Bronchial epithelial cell (primary cell): ENCODE measurements around the gene SRP14. TPM values are rescaled to one million over a fixed set of nuclear protein-coding genes. Genes with fewer than 3 reads are reported as not detected.

Experiments
- DNase-seq: peaks from one replicate; pipeline ENCODE4 v3.0.0-alpha.2; 2010; ENCODE audit warnings: low read depth
- FAIRE-seq: peaks from 2 replicates; lab custom pipeline; 2011; peaks lifted over from hg19 to GRCh38; lab: Jason Lieb, UNC
- H3K27me3 ChIP-seq: 2 replicates; pipeline ENCODE4 v1.5.1; 2011; ENCODE audit warnings: low read length; ENCODE audit not compliant: control insufficient read depth, insufficient read depth
- H3K36me3 ChIP-seq: 2 replicates; pipeline ENCODE4 v1.5.1; 2011; ENCODE audit warnings: low read length; ENCODE audit not compliant: control insufficient read depth, insufficient read depth
- H3K4me3 ChIP-seq: 2 replicates; pipeline ENCODE4 v1.5.1; 2011; ENCODE audit warnings: mild to moderate bottlenecking, low read depth, low read length, control low read depth
- total RNA-seq: library from RNA; depleted of rRNA; stranded (reverse); fragments of >200 nt; gene quantifications from 2 replicates; pipeline ENCODE4 v1.2.1, GENCODE V29; 2014
- TF ChIP-seq, protein P1 (sequence below): IDR thresholded peaks from 2 replicates; pipeline ENCODE4 v1.5.1; 2011; ENCODE audit warnings: mild to moderate bottlenecking, moderate library complexity, low read length, control low read depth, inconsistent platforms; ENCODE audit not compliant: insufficient read depth, severe bottlenecking

Gene SRP14
- total RNA-seq, 1 donor from 2014 or later: 95.8 TPM

DNA sequence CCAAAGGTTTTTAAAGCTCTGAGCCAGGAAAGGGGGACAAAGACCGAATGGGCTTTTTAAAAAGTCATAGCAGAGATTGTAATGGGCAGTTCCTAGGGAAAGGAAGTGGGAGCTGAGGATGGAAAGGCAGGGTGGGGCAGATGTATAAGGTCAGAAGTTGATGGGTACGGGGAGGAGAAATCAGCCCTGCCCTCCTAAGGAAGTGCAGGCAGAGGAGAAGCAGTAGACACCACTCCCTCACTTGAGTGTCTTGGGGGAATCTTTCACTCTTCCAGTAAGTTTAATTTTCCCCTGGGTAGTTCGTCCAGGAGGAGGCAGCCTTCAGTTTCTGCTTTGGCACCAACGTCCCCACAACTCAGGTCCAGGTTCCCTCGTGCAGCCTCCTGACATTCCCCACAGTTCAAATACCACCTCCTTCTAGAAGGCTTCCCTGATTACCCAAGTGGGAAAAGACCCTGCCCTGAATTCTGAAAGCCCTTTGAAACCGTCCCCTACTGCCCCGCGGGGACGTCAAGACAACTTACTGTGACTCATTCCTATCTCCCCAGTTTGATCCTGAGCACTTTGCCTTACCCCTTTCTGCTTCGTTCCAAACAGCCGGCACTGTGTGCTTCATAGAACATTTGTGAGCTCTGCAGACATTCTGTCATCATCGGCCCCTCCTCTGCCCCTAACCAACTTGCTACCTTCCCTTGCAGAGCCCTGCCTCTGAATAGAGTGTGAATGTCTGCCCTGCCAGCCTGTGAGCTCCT lies 14.3 kb upstream of the SRP14 start:
- Histone ChIP-seq H3K36me3 (no peaks in the 10 kb centered on the region), H3K27me3 (no peaks in the 10 kb centered on the region), H3K4me3 (no peak overlapping the region)
- FAIRE-seq: no peak
- TF ChIP-seq, protein P1, sequence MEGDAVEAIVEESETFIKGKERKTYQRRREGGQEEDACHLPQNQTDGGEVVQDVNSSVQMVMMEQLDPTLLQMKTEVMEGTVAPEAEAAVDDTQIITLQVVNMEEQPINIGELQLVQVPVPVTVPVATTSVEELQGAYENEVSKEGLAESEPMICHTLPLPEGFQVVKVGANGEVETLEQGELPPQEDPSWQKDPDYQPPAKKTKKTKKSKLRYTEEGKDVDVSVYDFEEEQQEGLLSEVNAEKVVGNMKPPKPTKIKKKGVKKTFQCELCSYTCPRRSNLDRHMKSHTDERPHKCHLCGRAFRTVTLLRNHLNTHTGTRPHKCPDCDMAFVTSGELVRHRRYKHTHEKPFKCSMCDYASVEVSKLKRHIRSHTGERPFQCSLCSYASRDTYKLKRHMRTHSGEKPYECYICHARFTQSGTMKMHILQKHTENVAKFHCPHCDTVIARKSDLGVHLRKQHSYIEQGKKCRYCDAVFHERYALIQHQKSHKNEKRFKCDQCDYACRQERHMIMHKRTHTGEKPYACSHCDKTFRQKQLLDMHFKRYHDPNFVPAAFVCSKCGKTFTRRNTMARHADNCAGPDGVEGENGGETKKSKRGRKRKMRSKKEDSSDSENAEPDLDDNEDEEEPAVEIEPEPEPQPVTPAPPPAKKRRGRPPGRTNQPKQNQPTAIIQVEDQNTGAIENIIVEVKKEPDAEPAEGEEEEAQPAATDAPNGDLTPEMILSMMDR: peak; percentile 1
- no peak for DNase-seq

GRCh38 chr15:40052604-40053003 lies 13.6 kb upstream of the SRP14 start:
- Histone ChIP-seq H3K27me3 (no peaks in the 10 kb centered on the region), H3K4me3 (no peak overlapping the region), H3K36me3 (no peaks in the 10 kb centered on the region)
- DNase-seq (no peak), FAIRE-seq (no peak)
- TF ChIP-seq, protein P1: no peak

DNA sequence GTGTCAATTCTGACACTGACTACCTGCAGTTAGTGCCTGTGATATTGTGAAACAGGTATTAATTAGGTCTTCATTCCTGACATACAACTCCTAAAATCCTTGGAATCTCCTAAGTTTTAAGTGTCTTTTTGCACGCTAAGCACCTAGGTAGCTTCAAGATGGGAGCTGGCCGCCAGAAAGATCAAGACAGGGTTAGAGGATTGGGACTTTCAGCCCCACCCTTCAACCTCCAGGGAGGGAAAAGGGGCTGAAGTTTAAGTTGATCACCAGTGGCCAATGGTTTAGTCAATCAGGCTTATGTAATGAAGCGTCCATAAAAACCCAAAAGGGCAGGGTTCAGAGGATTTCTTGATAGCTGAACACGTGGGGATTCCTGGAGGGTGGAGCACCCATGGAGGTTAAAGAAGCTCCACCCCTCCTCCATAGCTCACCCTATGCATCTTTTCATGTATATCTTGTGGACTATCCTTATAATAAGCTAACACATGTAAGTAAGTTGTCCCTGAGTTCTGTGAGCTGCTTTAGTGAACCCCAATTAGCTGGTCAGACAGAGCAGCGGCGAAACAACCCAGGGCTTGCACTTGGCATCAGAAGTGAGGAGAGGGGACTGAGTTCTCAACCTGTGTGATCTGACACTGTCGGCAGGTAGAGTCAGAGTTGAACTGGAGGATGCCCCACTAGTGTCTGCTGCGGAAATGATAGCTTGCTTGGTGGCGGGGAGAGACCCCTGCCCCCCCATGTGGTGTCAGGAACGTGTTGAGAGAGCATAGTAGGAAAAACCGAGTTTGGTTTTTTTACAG lies 12.8 kb upstream of the SRP14 start:
- no peaks in the 10 kb centered on the region for H3K27me3 ChIP-seq
- no peak overlapping the region for H3K4me3 ChIP-seq
- no peak for FAIRE-seq
- TF ChIP-seq, protein P1: no peak
- DNase-seq: no peak
- H3K36me3 ChIP-seq: no peaks in the 10 kb centered on the region

DNA sequence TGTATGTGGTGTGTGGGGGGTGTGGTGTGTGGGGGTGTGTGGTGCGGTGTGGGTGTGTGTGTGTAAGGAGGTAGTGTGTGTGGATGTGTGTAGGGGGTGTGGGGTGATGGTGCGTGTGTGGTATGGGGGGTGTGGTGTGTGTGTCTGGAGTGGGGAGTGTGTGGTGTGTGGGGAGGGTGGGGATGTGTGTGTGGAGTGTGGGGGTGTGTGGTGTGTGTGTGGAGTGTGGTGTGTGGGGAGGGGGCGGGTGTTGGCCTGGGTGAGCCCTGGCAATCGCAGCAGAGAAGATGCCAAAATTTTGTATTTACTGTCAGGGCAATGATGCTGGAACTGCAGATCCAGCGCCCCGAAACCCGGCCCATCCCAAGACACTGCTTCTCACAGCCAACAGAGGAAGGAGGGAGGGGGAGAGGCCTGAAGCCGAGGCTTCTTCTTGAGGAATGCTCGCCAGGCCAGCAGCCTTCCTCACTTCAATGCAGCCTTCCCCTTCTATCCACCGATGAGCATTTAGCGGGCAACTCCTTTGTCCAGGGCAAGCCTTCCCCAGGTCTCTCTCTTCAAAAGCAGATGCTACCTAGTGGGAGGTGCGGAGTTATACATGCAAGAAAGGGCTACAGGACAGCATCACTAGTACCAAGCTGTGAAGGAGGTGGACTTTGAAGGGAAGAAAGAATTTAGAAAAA lies 11.9 kb upstream of the SRP14 start:
- TF ChIP-seq, protein P1: no peak
- no peak overlapping the region for H3K4me3 ChIP-seq
- H3K27me3 ChIP-seq: no peaks in the 10 kb centered on the region
- no peaks in the 10 kb centered on the region for H3K36me3 ChIP-seq
- DNase-seq (no peak), FAIRE-seq (peak; percentile 40)

GRCh38 chr15:40048926-40049475 lies 10.0 kb upstream of the SRP14 start:
- no peaks in the 10 kb centered on the region for H3K27me3 ChIP-seq
- no peaks in the 10 kb centered on the region for H3K36me3 ChIP-seq
- FAIRE-seq (no peak), DNase-seq (no peak)
- TF ChIP-seq, protein P1: no peak
- no peak overlapping the region for H3K4me3 ChIP-seq
